ENCODE data around the gene ZNF805. TPM values are rescaled to one million over a fixed set of nuclear protein-coding genes. Genes with fewer than 3 reads are reported as not detected.
"Not testable (repeated sequence)": the region's sequence is repeated elsewhere in the genome, so short reads cannot be mapped to it uniquely, and the experiment has no call there.

Gene ZNF805
- total RNA-seq (ENCODE audit: unreplicated experiment): 20.4 TPM
- long read RNA-seq, partial matches to known transcripts: 0 of 2 reads
- long read RNA-seq, other reads (novel, unspliced or antisense): 0 of 2 reads

DNA sequence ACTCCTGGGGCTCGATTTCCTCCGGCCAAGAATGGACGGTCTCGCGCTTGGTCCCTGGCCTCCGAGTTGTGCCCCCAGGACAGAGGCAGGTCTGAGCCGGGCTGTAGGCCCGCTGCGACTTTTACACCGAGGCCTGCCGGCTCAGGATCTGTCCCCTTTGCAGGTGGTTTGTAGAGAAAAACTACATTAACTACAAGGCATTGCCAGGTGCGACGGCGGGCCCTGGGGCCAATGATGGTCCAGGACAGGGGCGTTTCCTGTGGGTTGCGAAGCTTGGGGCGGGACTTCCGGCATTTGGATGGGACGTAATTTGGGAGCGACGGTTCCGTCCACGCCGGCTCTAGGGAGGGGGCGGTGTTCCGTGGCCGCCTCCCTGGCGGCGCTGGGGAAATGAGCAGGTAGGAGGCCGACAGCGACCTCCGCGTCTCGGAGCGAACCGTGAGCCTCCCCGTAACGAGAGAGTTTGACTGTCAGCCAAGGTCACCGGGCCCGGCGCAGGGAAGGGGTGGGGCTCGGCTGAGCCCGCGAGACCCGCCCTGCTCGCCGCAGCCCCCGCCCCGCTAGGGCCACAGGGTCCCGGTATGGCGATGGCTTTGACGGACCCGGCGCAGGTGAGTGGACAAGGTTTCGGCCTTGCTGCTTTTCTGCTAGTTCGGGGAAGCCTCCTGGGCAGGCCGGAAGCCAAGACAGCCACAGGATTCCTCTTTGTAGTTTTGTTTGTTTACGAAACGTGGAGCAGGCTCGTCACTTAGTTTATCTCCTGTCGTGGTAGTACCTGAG is at the start of gene ZNF805:
Gene ZNF805 (plus strand): TSS at position 322 of the 780 bp plus-strand sequence. CDS start 260 bp downstream, at position 582.
- TF ChIP-seq, protein P1, sequence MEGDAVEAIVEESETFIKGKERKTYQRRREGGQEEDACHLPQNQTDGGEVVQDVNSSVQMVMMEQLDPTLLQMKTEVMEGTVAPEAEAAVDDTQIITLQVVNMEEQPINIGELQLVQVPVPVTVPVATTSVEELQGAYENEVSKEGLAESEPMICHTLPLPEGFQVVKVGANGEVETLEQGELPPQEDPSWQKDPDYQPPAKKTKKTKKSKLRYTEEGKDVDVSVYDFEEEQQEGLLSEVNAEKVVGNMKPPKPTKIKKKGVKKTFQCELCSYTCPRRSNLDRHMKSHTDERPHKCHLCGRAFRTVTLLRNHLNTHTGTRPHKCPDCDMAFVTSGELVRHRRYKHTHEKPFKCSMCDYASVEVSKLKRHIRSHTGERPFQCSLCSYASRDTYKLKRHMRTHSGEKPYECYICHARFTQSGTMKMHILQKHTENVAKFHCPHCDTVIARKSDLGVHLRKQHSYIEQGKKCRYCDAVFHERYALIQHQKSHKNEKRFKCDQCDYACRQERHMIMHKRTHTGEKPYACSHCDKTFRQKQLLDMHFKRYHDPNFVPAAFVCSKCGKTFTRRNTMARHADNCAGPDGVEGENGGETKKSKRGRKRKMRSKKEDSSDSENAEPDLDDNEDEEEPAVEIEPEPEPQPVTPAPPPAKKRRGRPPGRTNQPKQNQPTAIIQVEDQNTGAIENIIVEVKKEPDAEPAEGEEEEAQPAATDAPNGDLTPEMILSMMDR (IDR thresholded peaks at IDR 0.05; ENCODE audit: unreplicated experiment): no peak
- Mint-ChIP-seq H3K4me3 (ENCODE audit: unreplicated experiment) (peak within 1 kb of the TSS; percentile 93), H3K27ac (ENCODE audit: unreplicated experiment) (peak within 1 kb of the TSS; percentile 83), H3K4me1 (ENCODE audit: unreplicated experiment) (peaks cover 10% of the 10 kb centered on the region), H3K27me3 (ENCODE audit: unreplicated experiment) (peaks cover 6% of the 10 kb centered on the region), H3K9me3 (ENCODE audit: unreplicated experiment) (no peaks in the 10 kb centered on the region), H3K36me3 (ENCODE audit: low read depth, unreplicated experiment) (peaks cover 20% of the 10 kb centered on the region)
- peak; percentile 86 for DNase-seq (ENCODE audit: low spot score)

DNA sequence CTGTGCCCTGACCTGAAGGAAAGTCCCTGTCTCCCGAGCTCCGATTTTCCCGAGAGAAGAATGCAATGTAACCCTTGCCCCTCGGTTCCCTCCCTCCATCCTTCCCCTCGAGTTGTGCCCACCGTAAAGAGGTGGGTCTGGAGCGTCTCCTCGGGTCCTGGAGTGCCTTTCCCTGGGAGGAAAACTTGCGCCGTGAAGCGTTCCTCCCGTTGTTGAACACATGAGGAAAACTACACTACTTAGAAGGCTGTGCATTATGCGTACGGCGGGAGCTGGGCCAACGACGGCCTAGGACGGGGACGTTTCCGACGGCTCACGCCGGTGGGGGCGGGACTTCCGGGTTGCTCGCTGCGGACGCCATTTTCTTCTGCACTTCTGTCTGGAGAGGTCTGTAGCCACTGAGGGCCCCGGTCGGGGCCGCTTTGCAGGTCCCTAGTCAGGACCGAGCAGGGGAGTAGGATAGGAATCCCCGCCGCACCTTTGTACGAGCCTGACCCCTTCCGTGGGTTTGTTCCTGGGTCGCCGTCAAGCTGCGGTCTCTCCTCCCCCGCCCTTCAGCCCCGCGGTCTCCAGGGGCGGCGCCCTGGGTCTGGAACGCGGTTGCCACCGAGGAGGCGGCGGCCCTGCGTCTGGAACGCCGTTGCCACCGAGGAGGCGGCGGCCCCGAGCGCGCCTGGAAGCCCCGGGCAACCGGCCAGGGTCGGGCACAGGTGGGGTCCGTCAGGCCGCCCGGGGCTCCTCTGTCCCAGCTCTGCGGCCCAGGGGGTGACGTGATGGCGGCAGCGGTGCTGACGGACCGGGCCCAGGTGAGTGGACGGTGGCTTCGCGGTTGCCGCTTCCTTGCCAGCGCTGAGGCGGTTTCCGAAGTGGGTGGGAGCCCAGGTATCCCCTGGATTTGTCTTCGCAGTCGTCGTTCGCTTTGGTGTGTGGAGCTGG is 49.0 kb upstream of the ZNF805 start, which contains the start of gene ZNF264:
Gene ZNF264 (plus strand): TSS at position 360 of the 936 bp plus-strand sequence. CDS start 414 bp downstream, at position 774.
- Mint-ChIP-seq H3K27ac (ENCODE audit: unreplicated experiment) (peak within 1 kb of the TSS; percentile 72), H3K9me3 (ENCODE audit: unreplicated experiment) (peaks cover 25% of the 10 kb centered on the region), H3K27me3 (ENCODE audit: unreplicated experiment) (peaks cover 13% of the 10 kb centered on the region), H3K36me3 (ENCODE audit: low read depth, unreplicated experiment) (peaks cover 49% of the 10 kb centered on the region), H3K4me1 (ENCODE audit: unreplicated experiment) (peaks cover 16% of the 10 kb centered on the region), H3K4me3 (ENCODE audit: unreplicated experiment) (peak within 1 kb of the TSS; percentile 99)
- peak; percentile 73 for DNase-seq (ENCODE audit: low spot score)
- TF ChIP-seq, protein P1 (IDR thresholded peaks at IDR 0.05; ENCODE audit: unreplicated experiment): no peak

DNA sequence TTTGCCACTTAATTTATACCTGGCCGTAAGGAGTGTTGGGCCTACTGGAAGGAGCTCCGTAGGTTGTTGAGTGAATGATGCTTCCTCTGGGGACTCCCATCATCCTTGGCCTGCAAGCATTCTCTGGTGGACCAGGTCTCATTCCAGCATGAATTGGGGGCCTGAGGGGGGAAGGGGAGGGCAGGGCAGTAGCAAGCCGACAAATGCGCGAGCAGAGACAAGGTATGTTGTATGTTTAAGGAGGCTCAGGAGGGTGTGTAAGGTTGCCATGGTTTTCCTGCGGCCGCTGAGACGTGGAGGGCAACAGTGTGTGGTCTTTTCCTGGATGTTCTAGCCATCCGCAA is 48.4 kb upstream of the ZNF805 start:
- Mint-ChIP-seq H3K27me3 (ENCODE audit: unreplicated experiment) (peaks cover 14% of the 10 kb centered on the region), H3K27ac (ENCODE audit: unreplicated experiment) (peak overlapping the region; percentile 72), H3K36me3 (ENCODE audit: low read depth, unreplicated experiment) (peaks cover 55% of the 10 kb centered on the region), H3K9me3 (ENCODE audit: unreplicated experiment) (peaks cover 25% of the 10 kb centered on the region), H3K4me3 (ENCODE audit: unreplicated experiment) (peak overlapping the region; percentile 99), H3K4me1 (ENCODE audit: unreplicated experiment) (peaks cover 16% of the 10 kb centered on the region)
- DNase-seq (ENCODE audit: low spot score): no peak
- TF ChIP-seq, protein P1 (IDR thresholded peaks at IDR 0.05; ENCODE audit: unreplicated experiment): no peak

DNA sequence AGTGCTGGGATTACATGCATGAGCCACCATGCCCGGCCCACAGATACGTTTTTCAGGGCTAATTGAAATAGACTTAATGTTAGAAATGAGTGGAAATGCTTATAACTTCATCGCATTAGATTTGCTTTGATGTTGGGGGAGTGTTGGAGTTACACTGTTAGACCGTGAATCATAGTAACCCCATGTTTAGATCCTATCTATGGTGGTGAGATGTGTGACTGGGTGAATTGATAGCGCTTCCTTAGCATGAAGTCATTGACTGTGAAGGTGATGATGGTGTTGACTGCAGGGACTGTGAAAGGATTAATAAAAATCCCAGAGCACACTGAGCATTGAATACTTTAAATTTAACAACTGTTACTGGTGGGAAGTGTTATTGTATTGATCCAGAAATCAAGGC is 47.4 kb upstream of the ZNF805 start:
- TF ChIP-seq, protein P1 (IDR thresholded peaks at IDR 0.05; ENCODE audit: unreplicated experiment): no peak
- H3K9me3 Mint-ChIP-seq (ENCODE audit: unreplicated experiment): peaks cover 20% of the 10 kb centered on the region
- peak overlapping the region; percentile 99 for H3K4me3 Mint-ChIP-seq (ENCODE audit: unreplicated experiment)
- H3K27me3 Mint-ChIP-seq (ENCODE audit: unreplicated experiment): peaks cover 12% of the 10 kb centered on the region
- H3K27ac Mint-ChIP-seq (ENCODE audit: unreplicated experiment): peak overlapping the region; percentile 27
- no peak for DNase-seq (ENCODE audit: low spot score)
- peaks cover 56% of the 10 kb centered on the region for H3K36me3 Mint-ChIP-seq (ENCODE audit: low read depth, unreplicated experiment)
- H3K4me1 Mint-ChIP-seq (ENCODE audit: unreplicated experiment): peaks cover 16% of the 10 kb centered on the region

DNA sequence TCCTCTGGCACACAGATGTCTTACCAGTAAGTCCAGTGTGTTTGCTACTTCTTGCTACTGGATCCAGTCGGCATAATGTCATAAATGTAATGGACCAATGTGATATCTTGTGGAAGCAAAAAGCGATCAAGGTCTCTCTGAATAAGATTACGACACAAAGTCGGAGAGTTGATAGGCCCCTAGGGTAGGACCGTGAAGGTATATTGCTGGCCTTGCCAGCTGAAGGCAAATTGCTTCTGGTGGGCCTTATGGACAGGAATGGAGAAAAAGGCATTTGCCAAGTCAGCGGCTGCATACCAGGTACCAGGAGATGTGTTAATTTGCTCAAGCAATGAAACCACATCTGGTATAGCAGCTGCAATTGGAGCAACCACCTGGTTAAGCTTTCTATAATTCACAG is 42.6 kb upstream of the ZNF805 start:
- peaks cover 66% of the 10 kb centered on the region for H3K36me3 Mint-ChIP-seq (ENCODE audit: low read depth, unreplicated experiment)
- not testable (repeated sequence) for H3K9me3 Mint-ChIP-seq (ENCODE audit: unreplicated experiment); H3K4me3 Mint-ChIP-seq (ENCODE audit: unreplicated experiment); H3K27me3 Mint-ChIP-seq (ENCODE audit: unreplicated experiment); H3K4me1 Mint-ChIP-seq (ENCODE audit: unreplicated experiment); H3K27ac Mint-ChIP-seq (ENCODE audit: unreplicated experiment); DNase-seq (ENCODE audit: low spot score)

Measured in endothelial cell (in vitro differentiated cells).